ENCODE measurements around the gene JAK1. TPM values are rescaled to one million over a fixed set of nuclear protein-coding genes. Genes with fewer than 3 reads are reported as not detected.

Gene JAK1
- total RNA-seq, 4 donors from 2014 or later, result 132 to 166 (median 161) TPM

DNA sequence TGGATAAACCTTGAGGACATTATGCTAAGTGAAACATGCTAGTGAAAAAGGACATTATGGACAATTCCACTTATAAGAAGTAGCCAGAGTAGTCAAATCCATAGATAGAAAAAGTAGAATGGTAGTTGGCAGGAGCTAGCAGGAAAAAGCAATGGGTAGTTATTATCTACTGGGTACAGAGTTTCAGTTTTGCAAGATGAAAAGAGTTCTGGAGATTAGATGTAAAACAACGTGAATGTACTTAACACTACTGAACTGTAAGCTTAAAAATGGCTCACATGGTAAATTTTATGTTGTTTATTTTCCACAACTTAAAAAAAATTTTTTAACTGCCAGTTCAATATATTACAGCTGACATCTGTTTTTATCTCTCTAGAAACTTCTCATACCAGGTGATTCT is 19.4 kb downstream of the JAK1 start:
- Histone ChIP-seq H3K27me3 (no peaks in the 10 kb centered on the region), H3K36me3 (no peaks in the 10 kb centered on the region), H3K4me1 (peaks cover 0 to 39% (median 2%) of the 10 kb centered on the region in 3 donors), H3K27ac (no peak overlapping the region), H3K4me3 (no peak overlapping the region), H3K9me3 (no peaks in the 10 kb centered on the region)
- no peak for ATAC-seq
- TF ChIP-seq POLR2AphosphoS5 (IDR thresholded peaks at IDR 0.05), result no peak
- TF ChIP-seq, protein P1, sequence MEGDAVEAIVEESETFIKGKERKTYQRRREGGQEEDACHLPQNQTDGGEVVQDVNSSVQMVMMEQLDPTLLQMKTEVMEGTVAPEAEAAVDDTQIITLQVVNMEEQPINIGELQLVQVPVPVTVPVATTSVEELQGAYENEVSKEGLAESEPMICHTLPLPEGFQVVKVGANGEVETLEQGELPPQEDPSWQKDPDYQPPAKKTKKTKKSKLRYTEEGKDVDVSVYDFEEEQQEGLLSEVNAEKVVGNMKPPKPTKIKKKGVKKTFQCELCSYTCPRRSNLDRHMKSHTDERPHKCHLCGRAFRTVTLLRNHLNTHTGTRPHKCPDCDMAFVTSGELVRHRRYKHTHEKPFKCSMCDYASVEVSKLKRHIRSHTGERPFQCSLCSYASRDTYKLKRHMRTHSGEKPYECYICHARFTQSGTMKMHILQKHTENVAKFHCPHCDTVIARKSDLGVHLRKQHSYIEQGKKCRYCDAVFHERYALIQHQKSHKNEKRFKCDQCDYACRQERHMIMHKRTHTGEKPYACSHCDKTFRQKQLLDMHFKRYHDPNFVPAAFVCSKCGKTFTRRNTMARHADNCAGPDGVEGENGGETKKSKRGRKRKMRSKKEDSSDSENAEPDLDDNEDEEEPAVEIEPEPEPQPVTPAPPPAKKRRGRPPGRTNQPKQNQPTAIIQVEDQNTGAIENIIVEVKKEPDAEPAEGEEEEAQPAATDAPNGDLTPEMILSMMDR (IDR thresholded peaks at IDR 0.05), result no peak
- no peak for TF ChIP-seq EP300 (IDR thresholded peaks at IDR 0.05)
- TF ChIP-seq POLR2A (IDR thresholded peaks at IDR 0.05), result no peak
- 6 to 43% methylated on average over 1 of the region's 1 CpG for WGBS, 2 donors (ENCODE audit: low coverage in 1 of 2)

DNA sequence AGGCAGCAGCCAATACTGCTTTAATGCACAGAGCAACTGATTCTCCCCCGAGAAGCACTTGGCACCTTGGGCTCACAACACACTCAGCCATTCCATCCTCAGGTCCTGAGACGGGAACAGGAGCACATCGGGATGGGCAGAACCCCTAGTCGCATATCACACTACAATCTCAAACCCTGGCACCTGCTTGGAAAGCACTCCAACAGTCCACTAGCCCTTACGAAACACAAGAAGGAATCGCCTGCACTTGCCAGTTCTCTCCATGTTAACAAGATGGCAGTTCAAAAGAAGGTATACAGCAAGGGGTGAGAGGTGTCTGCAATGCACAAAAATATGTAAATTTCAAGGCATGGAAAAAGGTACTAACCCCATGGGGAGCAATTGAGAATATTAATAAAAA is 21.4 kb downstream of the JAK1 start:
- peaks cover 2 to 38% (median 4%) of the 10 kb centered on the region in 3 donors for H3K4me1 ChIP-seq
- no peaks in the 10 kb centered on the region for H3K36me3 ChIP-seq
- no peak overlapping the region for H3K27ac ChIP-seq
- H3K4me3 ChIP-seq, result no peak overlapping the region
- no peak for TF ChIP-seq POLR2A (IDR thresholded peaks at IDR 0.05)
- TF ChIP-seq, protein P1 (IDR thresholded peaks at IDR 0.05), result no peak
- 94 to 100% methylated on average over 5 to 6 of the region's 6 CpGs for WGBS, 2 donors (ENCODE audit: low coverage in 1 of 2)
- H3K9me3 ChIP-seq, result no peaks in the 10 kb centered on the region
- H3K27me3 ChIP-seq, result no peaks in the 10 kb centered on the region
- no peak for ATAC-seq

DNA sequence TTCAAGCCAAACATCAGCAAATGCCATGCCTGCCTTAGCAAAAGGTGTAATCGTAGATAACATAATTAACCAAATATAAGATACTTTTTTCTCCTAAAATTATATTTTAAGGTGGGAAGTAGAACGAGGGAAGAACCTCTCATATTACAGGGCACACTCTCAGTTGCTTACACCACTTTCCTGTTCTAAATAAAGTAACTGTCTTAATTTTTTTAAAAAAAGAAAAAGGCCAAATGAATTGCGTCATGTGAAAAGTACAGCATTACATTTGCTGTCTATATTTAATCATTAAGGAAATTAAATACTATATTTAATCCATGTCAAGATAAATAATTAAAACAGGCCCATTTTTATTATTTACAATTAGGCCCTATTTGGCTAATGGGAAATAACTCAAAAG is 23.7 kb downstream of the JAK1 start:
- H3K27me3 ChIP-seq, result no peaks in the 10 kb centered on the region
- WGBS, 2 donors (ENCODE audit: low coverage in 1 of 2), result 27 to 46% methylated on average over 3 of the region's 3 CpGs
- TF ChIP-seq POLR2A (IDR thresholded peaks at IDR 0.05) (no peak), EP300 (IDR thresholded peaks at IDR 0.05) (no peak), POLR2AphosphoS5 (IDR thresholded peaks at IDR 0.05) (no peak)
- TF ChIP-seq, protein P1 (IDR thresholded peaks at IDR 0.05), result no peak
- no peak for ATAC-seq
- H3K4me3 ChIP-seq, result no peak overlapping the region
- no peak overlapping the region for H3K27ac ChIP-seq
- H3K4me1 ChIP-seq, result peaks cover 0 to 27% (median 4%) of the 10 kb centered on the region in 3 donors
- no peaks in the 10 kb centered on the region for H3K36me3 ChIP-seq
- no peaks in the 10 kb centered on the region for H3K9me3 ChIP-seq

DNA sequence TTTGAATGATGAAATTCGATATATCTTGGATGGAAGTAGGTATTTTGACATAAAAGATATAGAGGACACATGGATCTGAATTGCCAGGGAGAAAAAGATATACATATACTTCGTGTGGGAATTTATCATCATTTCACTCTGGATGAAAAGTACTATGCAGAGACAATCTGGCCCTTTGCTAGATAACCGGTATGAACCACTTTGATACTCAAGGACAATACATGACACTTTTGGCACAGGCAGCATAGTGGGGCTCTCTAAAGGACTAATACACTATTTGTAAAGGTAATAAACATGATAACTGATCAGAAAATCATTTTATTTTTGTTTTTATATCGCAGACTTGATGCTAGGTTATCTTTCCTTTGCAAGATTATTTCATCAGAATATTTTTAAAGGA is 24.2 kb downstream of the JAK1 start:
- 80 to 89% methylated on average over 4 of the region's 4 CpGs for WGBS, 2 donors (ENCODE audit: low coverage in 1 of 2)
- Histone ChIP-seq H3K9me3 (no peaks in the 10 kb centered on the region), H3K36me3 (no peaks in the 10 kb centered on the region), H3K27me3 (no peaks in the 10 kb centered on the region), H3K4me1 (peaks cover 0 to 32% (median 4%) of the 10 kb centered on the region in 3 donors), H3K4me3 (no peak overlapping the region), H3K27ac (no peak overlapping the region)
- no peak for TF ChIP-seq EP300 (IDR thresholded peaks at IDR 0.05)
- no peak for TF ChIP-seq POLR2AphosphoS5 (IDR thresholded peaks at IDR 0.05)
- TF ChIP-seq, protein P1 (IDR thresholded peaks at IDR 0.05), result no peak
- TF ChIP-seq POLR2A (IDR thresholded peaks at IDR 0.05), result no peak
- ATAC-seq, result no peak

DNA sequence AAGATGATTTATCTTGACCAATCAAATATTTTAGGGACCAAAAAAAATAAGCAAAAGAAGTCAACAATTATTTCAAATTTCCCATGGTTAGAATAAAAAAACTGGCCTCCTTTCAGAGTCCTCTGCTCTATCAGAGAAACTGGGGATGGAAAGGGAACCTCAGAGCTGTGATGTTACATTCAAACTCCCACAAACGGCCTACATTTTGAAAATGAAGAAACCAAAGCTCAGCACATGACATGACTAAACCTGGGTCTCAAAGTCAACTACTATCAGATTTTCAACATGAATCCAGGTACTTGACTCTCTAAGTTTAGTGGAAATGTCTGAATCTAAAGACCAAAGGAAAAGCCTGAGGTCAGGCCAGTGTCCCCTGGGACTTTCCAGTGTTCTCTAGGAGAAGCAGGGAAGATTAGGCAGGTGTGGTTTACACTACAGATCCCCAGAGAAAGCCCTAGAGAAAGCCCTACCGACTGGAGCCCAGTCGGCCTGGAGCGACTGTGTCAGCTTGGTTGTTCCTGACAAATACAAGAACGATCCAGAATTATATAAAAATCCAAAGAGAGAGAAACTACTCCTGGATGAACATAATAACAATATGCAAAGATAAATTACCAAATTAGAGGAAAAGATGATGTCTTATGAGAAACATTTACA is 24.8 kb downstream of the JAK1 start:
- Histone ChIP-seq H3K27ac (no peak overlapping the region), H3K4me3 (no peak overlapping the region), H3K9me3 (no peaks in the 10 kb centered on the region), H3K4me1 (peaks cover 0 to 37% (median 4%) of the 10 kb centered on the region in 3 donors), H3K36me3 (no peaks in the 10 kb centered on the region), H3K27me3 (no peaks in the 10 kb centered on the region)
- no peak for ATAC-seq
- TF ChIP-seq, protein P1 (IDR thresholded peaks at IDR 0.05), result no peak
- TF ChIP-seq POLR2AphosphoS5 (IDR thresholded peaks at IDR 0.05) (no peak), POLR2A (IDR thresholded peaks at IDR 0.05) (no peak), EP300 (IDR thresholded peaks at IDR 0.05) (no peak)
- WGBS, 2 donors (ENCODE audit: low coverage in 1 of 2), result 54 to 75% methylated on average over 2 of the region's 5 CpGs
